Thoracic aorta (tissue), 2 donors: Measurements from ENCODE around the gene GPR37L1. TPM values are rescaled to one million over a fixed set of nuclear protein-coding genes. Genes with fewer than 3 reads are reported as not detected.

Experiments used
- ATAC-seq: fragments of 150-250 bp; one replicate; pipeline ENCODE4 v1.8.0; 2017; ENCODE audit warnings: low read depth; ENCODE audit not compliant: insufficient number of reproducible peaks, low FRiP score
- DNase-seq: peaks from one replicate; pipeline ENCODE4 v3.0.0-alpha.2; 2020; ENCODE audit warnings: low spot score
- H3K27ac ChIP-seq, 2 donors: fragments of 200-600 bp; sonication (generic); 1 replicate in 1 of 2; 2 replicates in 1 of 2; pipeline ENCODE4 v1.5.1; 2016; ENCODE audit warnings: mild to moderate bottlenecking in 2 of 2, moderate library complexity in 2 of 2
- H3K27me3 ChIP-seq: fragments of 200-600 bp; sonication (generic); replicated peaks from 2 replicates; pipeline ENCODE4 v1.6.0; 2016; ENCODE audit warnings: mild to moderate bottlenecking; ENCODE audit not compliant: insufficient read depth
- H3K36me3 ChIP-seq: fragments of 200-600 bp; sonication (generic); one replicate; pipeline ENCODE4 v1.5.1; 2016
- H3K4me1 ChIP-seq, 2 donors: fragments of 200-600 bp; sonication (generic); 1 replicate in 1 of 2; 2 replicates in 1 of 2; pipeline versions ENCODE4 v1.5.1 to v1.6.0; 2016; ENCODE audit warnings: low read depth in 2 of 2, mild to moderate bottlenecking in 1 of 2; ENCODE audit not compliant: control insufficient read depth in 1 of 2
- H3K4me3 ChIP-seq: fragments of 200-600 bp; sonication (generic); 2 replicates; pipeline ENCODE4 v1.5.1; 2016; ENCODE audit warnings: mild to moderate bottlenecking
- H3K9me3 ChIP-seq: fragments of 200-600 bp; sonication (generic); 2 replicates; pipeline ENCODE4 v1.5.1; 2016
- total RNA-seq, 2 donors: library from RNA; depleted of rRNA; stranded (reverse); fragments of >200 nt; gene quantifications; one replicate each; pipeline versions ENCODE4 v1.1.0 to v1.2.3, GENCODE V29; 2016
- TF ChIP-seq, protein P1 (sequence below): fragments of 200-600 bp; sonication (generic); IDR thresholded peaks from one replicate; pipeline ENCODE4 v1.5.1; 2019; ENCODE audit warnings: antibody characterized with exemption

Gene GPR37L1
- total RNA-seq, 2 donors from 2014 or later: not detected

DNA sequence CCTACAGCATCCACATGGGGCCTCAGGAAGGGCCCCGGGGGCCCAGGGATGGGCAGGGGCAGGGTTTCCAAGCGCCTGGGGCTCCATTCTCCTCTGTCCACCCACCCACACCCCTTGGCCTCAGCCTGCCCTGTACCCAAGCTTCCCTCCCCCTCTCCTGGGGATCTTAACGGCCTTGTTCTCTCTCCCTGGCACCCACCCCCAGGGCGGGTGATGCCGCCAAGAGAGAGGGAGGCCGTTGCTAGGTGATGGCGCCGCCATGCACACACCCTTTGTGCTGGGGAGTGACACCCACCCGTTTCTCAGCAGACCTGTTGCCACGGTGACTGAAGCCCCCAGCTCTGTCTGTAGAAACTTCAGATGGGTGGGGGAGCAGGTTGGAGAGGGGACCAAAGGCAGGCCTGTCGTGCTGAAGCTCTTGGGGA lies 7.6 kb downstream of the GPR37L1 start:
- no peaks in the 10 kb centered on the region for H3K9me3 ChIP-seq
- ATAC-seq (no peak), DNase-seq (no peak)
- peaks cover 18% of the 10 kb centered on the region for H3K36me3 ChIP-seq
- no peak overlapping the region for H3K4me3 ChIP-seq
- peaks cover 16 to 43% of the 10 kb centered on the region in 2 donors for H3K4me1 ChIP-seq
- TF ChIP-seq, protein P1, sequence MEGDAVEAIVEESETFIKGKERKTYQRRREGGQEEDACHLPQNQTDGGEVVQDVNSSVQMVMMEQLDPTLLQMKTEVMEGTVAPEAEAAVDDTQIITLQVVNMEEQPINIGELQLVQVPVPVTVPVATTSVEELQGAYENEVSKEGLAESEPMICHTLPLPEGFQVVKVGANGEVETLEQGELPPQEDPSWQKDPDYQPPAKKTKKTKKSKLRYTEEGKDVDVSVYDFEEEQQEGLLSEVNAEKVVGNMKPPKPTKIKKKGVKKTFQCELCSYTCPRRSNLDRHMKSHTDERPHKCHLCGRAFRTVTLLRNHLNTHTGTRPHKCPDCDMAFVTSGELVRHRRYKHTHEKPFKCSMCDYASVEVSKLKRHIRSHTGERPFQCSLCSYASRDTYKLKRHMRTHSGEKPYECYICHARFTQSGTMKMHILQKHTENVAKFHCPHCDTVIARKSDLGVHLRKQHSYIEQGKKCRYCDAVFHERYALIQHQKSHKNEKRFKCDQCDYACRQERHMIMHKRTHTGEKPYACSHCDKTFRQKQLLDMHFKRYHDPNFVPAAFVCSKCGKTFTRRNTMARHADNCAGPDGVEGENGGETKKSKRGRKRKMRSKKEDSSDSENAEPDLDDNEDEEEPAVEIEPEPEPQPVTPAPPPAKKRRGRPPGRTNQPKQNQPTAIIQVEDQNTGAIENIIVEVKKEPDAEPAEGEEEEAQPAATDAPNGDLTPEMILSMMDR: no peak
- H3K27me3 ChIP-seq: no peaks in the 10 kb centered on the region
- H3K27ac ChIP-seq: peak overlapping the region in 1 of 2 donors; percentile 14

DNA sequence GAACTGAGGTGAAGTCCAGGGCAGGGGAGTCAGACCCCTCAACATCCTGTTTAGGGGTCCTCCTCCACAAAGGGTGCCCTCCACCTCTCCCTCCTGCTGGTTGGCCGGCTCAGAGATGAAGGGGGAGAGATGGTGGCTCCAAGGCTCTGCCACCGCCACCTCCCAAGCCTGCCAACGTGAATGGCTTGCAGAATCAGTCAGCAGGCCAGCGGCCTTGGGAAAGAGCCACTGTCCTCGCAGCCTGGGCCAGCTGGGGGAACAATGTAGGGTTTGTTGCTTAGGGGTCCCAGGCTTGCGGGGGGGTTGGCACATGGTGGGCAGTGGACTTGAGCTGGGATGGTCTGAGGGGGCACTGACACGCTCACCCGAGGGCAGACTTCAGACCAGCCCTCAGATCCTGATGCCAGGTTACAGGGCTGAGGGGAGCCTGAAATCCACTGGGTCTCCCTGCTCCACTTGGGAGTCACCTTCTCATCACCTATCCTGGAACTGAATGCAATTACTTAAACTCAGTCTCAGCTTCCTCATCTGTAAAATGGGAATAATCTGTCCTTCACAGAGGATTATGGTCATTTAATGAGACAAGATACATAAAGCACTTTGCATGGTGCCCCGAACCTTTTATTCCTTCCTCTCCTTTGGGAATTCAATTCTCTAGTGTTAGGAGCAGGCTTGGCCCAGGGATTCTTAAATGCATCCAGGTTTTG lies 8.3 kb downstream of the GPR37L1 start:
- TF ChIP-seq, protein P1: no peak
- peak overlapping the region; percentile 14 to 93 for H3K27ac ChIP-seq
- no peak for DNase-seq

DNA sequence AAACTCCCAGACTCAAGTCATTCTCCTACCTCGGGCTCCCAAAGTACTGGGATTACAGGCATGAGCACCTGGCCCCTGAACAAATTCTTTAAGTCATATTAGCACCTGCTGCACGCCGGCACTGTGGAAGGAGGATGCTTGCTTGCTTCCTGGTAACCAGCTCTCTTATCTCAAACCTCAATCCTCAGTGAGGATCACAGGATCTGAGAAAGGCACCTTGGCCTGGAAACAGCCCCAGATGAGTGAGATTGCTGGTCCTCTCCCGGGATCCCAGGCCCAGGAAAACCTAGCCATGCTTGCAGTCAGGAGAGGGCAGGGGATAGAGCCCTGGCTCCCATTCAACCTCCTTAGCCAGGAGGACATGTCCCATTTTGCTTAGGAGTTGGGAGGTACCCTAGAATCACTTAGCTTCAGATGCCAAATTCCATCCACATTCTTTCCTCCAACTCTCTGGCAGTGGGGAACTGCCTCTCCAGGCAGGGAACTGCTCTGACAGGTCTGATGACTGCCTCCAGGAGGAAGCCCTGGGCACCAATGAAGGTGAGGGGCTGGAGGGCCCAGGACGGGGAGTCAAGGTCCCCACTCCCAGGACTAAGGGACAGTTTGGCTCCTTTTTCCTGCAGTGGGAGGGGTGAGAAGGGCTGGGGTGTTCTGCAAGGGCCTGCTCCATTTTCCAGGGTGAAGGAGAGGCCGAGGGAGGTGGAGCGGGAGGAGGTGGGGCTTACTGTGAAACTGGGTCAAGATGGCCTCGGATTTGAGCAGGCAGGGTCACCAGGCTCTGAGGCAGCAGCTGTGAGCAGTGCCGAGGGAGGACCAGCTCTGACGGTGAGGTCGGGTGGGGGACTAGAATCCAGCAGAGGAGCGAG lies 9.5 kb downstream of the GPR37L1 start:
- H3K4me3 ChIP-seq: no peak overlapping the region
- no peaks in the 10 kb centered on the region for H3K27me3 ChIP-seq
- peaks cover 31% of the 10 kb centered on the region for H3K36me3 ChIP-seq
- DNase-seq: no peak
- H3K27ac ChIP-seq: peak overlapping the region; percentile 82 to 93
- TF ChIP-seq, protein P1: no peak
- peak; percentile 31 for ATAC-seq
- no peaks in the 10 kb centered on the region for H3K9me3 ChIP-seq
- peaks cover 16 to 43% of the 10 kb centered on the region in 2 donors for H3K4me1 ChIP-seq

More for the DNA sequence above, 8.3 kb downstream of the GPR37L1 start:
- ATAC-seq: no peak
- H3K4me3 ChIP-seq: no peak overlapping the region
- H3K27me3 ChIP-seq: no peaks in the 10 kb centered on the region
- peaks cover 24% of the 10 kb centered on the region for H3K36me3 ChIP-seq
- peaks cover 16 to 43% of the 10 kb centered on the region in 2 donors for H3K4me1 ChIP-seq
- H3K9me3 ChIP-seq: no peaks in the 10 kb centered on the region

DNA sequence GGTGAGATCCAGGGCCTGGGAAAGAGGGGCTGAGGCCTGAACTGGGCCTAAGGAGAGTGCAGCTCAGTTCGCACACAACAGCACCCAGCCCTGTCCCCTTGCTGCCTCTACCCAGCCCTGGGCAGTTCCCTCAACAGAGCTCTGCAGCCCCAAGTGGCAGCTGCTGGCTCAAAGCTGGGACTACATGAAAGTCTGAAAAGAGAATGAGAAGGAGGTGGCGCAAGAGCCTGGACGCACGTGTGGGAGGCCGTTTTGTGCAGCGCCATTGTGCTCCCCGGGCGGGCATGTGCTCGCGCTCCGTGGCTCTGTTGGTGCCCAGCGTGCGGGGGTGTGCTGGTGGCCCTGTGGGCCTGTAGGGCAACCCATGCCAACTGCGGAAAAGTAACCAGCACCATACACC lies 10.3 kb downstream of the GPR37L1 start:
- Histone ChIP-seq H3K27me3 (no peaks in the 10 kb centered on the region), H3K27ac (peak overlapping the region; percentile 82 to 93), H3K36me3 (peaks cover 38% of the 10 kb centered on the region), H3K4me1 (peaks cover 16 to 43% of the 10 kb centered on the region in 2 donors), H3K9me3 (no peaks in the 10 kb centered on the region), H3K4me3 (no peak overlapping the region)
- TF ChIP-seq, protein P1: no peak
- DNase-seq (no peak), ATAC-seq (no peak)

DNA sequence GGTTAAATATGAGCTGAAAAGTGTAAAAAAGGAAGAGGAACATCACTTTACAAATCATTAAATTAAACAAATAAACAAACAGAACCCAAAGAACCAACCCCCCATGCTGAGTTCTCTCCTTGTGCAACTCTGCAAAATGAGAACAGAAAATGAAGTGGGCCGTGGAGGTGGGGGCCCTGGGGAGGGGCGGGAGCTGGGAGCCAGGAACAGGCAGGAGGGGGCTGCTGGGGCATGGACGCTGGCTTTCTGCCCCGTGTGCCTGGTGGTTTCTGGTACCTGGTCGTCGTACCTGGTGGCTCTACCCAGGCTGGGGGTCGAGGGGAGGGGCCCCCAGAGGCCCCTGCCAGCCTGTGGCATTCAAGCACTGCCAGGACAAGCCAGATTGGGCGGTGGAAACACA lies 10.8 kb downstream of the GPR37L1 start:
- Histone ChIP-seq H3K4me1 (peaks cover 16 to 43% of the 10 kb centered on the region in 2 donors), H3K27ac (peak overlapping the region; percentile 82 to 93)
- DNase-seq: no peak

More for the DNA sequence above, 10.8 kb downstream of the GPR37L1 start:
- H3K36me3 ChIP-seq: peaks cover 38% of the 10 kb centered on the region
- H3K27me3 ChIP-seq: no peaks in the 10 kb centered on the region
- ATAC-seq: no peak
- no peaks in the 10 kb centered on the region for H3K9me3 ChIP-seq
- TF ChIP-seq, protein P1: no peak
- H3K4me3 ChIP-seq: no peak overlapping the region
